HG03045 (cell line): ENCODE results near the gene ZNF654.

Experiments used
- ATAC-seq: cut with Tn5 transposase; IDR thresholded peaks from one replicate; pipeline ENCODE4 v1.9.1; 2021; ENCODE audit warnings: mild to moderate bottlenecking, moderate library complexity; ENCODE audit not compliant: unreplicated experiment

ZNF654 gene

DNA sequence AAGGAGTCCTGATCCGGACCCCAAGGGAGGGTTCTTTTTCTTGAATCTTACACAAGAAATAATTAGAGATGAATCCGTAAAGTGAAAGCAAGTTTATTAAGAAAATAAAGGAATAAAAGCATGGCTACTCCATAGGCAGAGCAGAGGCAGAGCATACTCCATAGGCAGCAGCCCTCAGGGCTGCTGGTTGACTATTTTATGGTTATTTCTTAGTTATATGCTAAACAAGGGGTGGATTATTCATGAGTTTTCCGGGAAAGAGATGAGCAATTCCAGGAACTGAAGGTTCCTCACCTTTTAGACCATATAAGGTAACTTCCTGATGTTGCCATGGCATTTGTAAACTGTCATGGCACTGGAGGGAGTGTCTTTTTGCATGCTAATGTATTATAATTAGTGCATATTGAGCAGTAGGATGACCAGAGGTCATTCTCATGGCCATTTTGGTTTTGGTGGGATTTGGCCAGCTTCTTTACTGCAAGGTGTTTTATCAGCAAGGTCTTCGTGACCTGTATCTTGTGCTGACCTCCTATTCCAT is 132.9 kb downstream of the ZNF654 start:
- ATAC-seq, result no peak

DNA sequence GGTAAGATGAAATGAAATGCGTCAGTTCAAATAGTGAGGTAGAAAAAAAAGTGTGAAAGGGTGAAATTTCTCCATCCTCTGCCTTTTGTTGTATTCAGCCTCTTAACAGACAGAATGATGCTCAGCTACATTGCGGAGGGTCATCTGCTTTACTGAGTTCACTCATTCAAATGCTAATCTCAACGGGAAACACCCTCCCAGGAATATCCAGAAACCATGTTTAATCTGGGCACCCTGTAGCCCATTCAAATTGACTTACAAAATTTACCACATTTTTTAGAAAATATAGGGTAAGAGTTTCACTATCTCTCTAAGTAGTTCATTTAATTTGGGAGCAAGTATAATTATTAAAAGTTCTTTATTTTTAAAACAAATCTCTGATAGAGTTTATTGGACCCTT is 133.6 kb downstream of the ZNF654 start:
- ATAC-seq, result no peak
